Omental fat pad (tissue), 4 donors: Measurements from ENCODE around the gene MINK1. TPM values are rescaled to one million over a fixed set of nuclear protein-coding genes. Genes with fewer than 3 reads are reported as not detected.
"Not testable (repeated sequence)": the region's sequence is repeated elsewhere in the genome, so short reads cannot be mapped to it uniquely, and the experiment has no call there.

Source experiments
- ATAC-seq: fragments of 150-250 bp; one replicate; pipeline ENCODE4 v1.9.1; 2016; ENCODE audit warnings: mild to moderate bottlenecking, moderate library complexity; ENCODE audit not compliant: low FRiP score
- DNase-seq: peaks from one replicate; pipeline ENCODE4 v3.0.0-alpha.2; 2019; ENCODE audit warnings: low spot score
- total RNA-seq, 4 donors: library from RNA; depleted of rRNA; stranded (reverse); fragments of >200 nt; gene quantifications; one replicate each; pipeline ENCODE4 v1.1.0, GENCODE V29; 2016
- TF ChIP-seq, protein P1 (sequence below), 3 donors: fragments of 450-650 bp; IDR thresholded peaks; one replicate each; pipeline ENCODE4 v1.5.1; 2016 to 2017; ENCODE audit warnings: antibody characterized with exemption in 3 of 3, mild to moderate bottlenecking in 3 of 3, moderate library complexity in 2 of 3

MINK1 gene
- total RNA-seq, 4 donors from 2014 or later: 24.4 to 57.8 (median 31.9) TPM

DNA sequence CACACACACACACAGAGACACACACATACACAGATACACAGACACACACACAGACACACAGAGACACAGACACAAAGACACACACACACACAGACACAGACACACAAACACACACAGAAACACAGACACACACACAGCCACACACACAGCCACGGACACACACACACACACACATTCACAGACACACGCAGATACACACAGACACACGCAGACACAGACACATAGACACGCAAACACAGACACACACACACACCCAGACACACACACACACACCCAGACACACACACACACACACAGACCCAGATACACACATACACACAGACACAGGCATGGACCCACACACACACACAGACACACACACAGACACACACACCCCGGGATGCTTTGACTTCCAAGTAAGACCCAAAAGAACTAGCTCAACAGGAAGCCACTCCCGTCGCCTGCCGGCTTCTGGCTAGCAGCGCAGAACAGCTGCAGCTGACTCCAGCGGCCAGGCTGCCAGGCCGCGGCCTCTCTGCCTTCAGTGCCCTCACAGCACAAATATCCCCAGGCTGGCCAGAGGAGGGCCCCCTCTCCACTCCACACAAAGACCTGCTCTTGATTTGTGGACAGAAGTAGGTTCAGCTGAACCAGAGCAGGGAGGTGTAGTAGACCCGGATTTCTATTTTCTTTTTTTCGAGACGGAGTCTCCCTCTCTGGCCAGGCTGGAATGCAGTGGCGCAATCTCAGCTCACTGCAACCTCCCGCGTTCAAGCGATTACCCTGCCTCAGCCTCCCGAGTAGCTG lies 75.8 kb downstream of the MINK1 start:
- DNase-seq: peak; percentile 58
- TF ChIP-seq, protein P1, sequence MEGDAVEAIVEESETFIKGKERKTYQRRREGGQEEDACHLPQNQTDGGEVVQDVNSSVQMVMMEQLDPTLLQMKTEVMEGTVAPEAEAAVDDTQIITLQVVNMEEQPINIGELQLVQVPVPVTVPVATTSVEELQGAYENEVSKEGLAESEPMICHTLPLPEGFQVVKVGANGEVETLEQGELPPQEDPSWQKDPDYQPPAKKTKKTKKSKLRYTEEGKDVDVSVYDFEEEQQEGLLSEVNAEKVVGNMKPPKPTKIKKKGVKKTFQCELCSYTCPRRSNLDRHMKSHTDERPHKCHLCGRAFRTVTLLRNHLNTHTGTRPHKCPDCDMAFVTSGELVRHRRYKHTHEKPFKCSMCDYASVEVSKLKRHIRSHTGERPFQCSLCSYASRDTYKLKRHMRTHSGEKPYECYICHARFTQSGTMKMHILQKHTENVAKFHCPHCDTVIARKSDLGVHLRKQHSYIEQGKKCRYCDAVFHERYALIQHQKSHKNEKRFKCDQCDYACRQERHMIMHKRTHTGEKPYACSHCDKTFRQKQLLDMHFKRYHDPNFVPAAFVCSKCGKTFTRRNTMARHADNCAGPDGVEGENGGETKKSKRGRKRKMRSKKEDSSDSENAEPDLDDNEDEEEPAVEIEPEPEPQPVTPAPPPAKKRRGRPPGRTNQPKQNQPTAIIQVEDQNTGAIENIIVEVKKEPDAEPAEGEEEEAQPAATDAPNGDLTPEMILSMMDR (IDR thresholded peaks at IDR 0.05): peak in 1 of 3 donors; percentile 37
- peak; percentile 97 for ATAC-seq

DNA sequence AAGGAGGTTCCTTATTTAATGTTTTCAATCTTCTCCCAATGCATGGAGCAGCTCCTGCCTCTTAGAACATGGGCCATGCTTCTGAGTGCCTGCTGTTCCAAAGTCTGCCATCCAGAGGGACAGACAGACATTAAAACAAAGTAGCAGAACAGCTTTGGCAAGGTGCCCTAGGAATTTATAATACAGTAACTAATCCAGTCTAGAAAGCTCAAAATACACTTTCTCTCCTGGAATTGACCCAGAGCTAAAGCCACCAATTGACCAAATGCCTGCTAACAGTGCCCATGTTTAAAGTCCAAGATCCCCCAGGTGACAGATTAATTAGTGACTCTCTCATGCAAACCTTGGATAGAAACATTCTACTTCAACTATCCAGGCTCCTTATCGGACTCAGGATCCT lies 80.9 kb downstream of the MINK1 start:
- TF ChIP-seq, protein P1 (IDR thresholded peaks at IDR 0.05): no peak
- ATAC-seq (no peak), DNase-seq (no peak)

DNA sequence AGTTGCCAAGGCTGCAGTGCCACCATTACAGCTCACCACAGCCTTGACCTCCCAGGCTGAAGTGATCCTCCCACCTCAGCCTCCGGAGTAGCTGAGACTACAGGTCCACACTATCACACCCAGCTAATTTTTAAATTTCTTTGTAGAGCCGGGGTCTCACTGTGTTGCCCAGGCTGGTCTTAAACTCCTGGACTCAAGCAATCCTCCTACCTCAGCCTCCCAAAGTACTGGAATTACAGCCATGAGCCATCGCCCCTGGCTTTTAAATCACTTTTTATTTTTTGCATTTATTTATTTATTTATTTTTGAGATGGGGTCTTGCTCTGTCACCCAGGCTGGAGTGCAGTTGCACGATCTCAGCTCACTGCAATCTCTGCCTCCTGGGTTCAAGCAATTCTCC lies 81.4 kb downstream of the MINK1 start:
- not testable (repeated sequence) for DNase-seq, ATAC-seq

DNA sequence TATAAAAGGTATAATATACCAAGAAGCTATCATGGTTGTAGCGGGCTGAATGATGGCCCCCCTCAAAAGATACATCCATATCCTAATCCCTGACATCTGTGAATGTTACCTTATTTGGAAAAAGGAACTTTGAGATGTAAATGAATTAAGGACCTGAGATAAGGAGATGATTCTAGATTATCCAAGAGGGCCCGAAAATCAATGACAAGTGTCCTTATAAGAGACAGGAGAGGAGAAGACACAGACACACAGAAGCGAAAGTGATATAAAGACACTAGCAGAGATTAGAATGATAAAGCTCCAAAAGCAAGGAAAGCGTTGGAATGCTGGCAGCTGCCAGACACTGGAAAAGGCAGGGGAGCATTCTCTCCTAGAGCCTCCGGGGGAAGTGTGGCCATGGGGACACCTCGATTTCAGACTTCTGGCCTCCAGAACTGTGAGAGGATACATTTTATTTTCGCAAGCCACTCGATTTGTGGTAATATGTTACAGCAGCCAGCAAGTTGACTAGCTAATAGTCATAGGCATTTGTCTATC lies 86.4 kb downstream of the MINK1 start:
- no peak for DNase-seq
- no peak for ATAC-seq
- TF ChIP-seq, protein P1 (IDR thresholded peaks at IDR 0.05): no peak

DNA sequence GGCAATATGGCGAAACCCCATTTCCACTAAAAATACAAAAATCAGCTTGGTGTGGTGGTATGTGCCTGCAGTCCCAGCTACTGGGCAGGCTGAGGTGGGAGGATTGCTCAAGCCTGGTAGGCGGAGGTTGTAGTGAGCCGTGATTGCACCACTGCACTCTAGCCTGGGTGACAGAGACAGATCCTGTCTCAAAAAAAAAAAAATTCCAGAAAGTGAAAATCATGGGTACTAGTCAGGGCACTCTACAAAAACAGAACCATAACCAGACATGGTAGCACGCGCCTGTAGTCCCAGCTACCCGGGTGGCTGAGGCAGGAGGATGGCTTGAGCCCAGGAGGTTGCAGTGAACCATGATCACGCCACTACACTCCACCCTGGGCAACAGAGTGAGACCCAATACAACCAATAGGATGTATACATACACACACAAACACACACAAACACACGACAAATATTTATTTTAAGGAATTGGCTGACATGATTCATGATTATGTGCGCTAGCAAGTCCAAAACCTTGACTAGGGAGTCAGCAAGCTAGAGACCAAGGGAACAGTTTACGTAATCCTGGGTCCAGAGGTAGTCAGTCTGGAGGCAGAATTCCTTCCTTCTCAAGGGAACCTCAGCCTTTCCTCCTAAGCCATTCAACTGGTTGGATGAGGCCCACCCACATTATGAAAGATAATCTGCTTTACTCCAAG lies 87.4 kb downstream of the MINK1 start:
- TF ChIP-seq, protein P1 (IDR thresholded peaks at IDR 0.05): no peak
- ATAC-seq (peak; percentile 57), DNase-seq (no peak)

DNA sequence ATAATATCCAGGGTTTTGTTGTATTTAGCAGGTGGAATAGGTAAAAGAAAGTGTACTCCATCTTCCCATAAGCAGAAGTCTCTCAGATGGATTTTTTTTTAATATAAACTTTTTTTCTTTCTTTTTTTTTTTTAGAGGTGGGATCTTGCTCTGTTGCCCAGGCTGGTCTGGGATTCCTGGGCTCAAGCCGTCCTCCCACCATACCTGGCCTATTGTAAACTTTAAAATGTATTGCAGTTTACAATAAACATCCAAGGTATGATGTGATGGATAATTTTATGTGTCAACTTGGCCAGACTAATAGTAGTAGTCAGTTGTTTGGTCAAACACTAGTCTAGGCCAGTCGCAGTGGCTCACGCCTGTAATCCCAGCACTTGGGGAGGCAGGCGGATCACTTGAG lies 88.2 kb downstream of the MINK1 start:
- ATAC-seq (no peak), DNase-seq (no peak)
- TF ChIP-seq, protein P1 (IDR thresholded peaks at IDR 0.05): no peak

DNA sequence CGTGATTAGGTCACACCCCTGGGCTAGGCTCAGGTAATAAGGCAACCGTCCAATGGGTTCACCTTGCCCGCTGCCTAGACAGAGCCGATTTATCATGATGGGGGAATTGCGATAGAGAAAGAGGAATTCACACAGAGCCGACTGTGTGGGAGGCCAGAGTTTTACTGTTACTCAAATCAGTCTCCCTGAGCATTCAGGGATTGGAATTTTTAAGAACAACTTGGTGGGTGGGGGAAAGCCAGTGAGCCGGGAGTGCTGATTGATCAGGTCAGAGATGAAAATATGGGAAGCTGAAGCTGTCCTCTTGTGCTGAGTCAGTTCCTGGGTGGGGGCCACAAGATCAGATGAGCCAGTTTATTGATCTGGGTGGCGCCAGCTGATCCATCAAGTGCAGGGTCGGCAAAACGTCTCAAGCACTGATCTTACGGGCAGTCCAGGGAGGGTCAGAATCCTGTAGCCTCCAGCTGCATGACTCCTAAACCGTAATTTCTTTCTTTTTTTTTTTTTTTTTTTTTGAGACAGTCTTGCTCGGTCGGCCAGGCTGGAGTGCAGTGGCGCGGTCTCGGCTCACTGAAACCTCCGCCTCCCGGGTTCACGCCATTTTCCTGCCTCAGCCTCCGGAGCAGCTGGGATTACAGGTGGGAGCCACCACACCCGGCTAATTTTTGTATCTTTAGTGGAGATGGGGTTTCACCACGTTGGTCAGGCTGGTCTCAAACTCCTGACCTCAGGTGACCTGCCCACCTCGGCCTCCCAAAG lies 93.6 kb downstream of the MINK1 start:
- not testable (repeated sequence) for DNase-seq, ATAC-seq
